Esophagus (tissue), 2 donors: ENCODE data around the gene KCTD3. TPM values are rescaled to one million over a fixed set of nuclear protein-coding genes. Genes with fewer than 3 reads are reported as not detected.

ENCODE experiments used
- H3K27ac ChIP-seq, 2 donors: one replicate each; pipeline ENCODE4 v1.5.1; 2013; ENCODE audit warnings: low read depth in 2 of 2, mild to moderate bottlenecking in 2 of 2, inconsistent platforms in 1 of 2, low read length in 1 of 2, moderate library complexity in 1 of 2
- H3K27me3 ChIP-seq, 2 donors: one replicate each; pipeline ENCODE4 v1.6.1; 2013; ENCODE audit warnings: low read length in 2 of 2, control low read depth in 1 of 2, mild to moderate bottlenecking in 1 of 2; ENCODE audit not compliant: insufficient read depth in 2 of 2, control insufficient read depth in 1 of 2
- H3K36me3 ChIP-seq, 2 donors: one replicate each; pipeline ENCODE4 v1.6.1; 2013; ENCODE audit warnings: low read length in 1 of 2; ENCODE audit not compliant: control insufficient read depth in 2 of 2, insufficient read depth in 2 of 2
- H3K4me1 ChIP-seq, 2 donors: one replicate each; pipeline ENCODE4 v1.6.1; 2013; ENCODE audit warnings: low read length in 1 of 2; ENCODE audit not compliant: control insufficient read depth in 2 of 2, insufficient read depth in 2 of 2
- H3K4me3 ChIP-seq, 2 donors: one replicate each; pipeline ENCODE4 v1.5.1; 2013; ENCODE audit warnings: low read length in 2 of 2, mild to moderate bottlenecking in 2 of 2, low read depth in 1 of 2, moderate library complexity in 1 of 2
- H3K9me3 ChIP-seq, 2 donors: one replicate each; pipeline ENCODE4 v1.6.1; 2013; ENCODE audit warnings: mild to moderate bottlenecking in 2 of 2, low read depth in 1 of 2, low read length in 1 of 2, moderate library complexity in 1 of 2; ENCODE audit not compliant: control insufficient read depth in 2 of 2, insufficient read depth in 1 of 2
- WGBS, 2 donors: extraction: QIAGEN DNeasy Blood & Tissue Kit; methylation state at CpG; one replicate each; pipeline ENCODE4 v1.1.7; 2013; 5-methylcytosine and 5-hydroxymethylcytosine counted together
- polyA plus RNA-seq, 2 donors: library from polyadenylated mRNA; stranded (reverse); fragments of 200-250 nt; gene quantifications; one replicate each; pipeline ENCODE4 v1.2.3, GENCODE V29; 2013
- donor health status: healthy with polysubstance abuse.
- donor health status: Bipolar disorder and iron deficiency.

KCTD3 gene
- polyA plus RNA-seq, 2 donors, result 29.6 to 60.0 TPM

GRCh38 chr1:215623162-215623561 lies 56.1 kb downstream of the KCTD3 start:
- H3K4me1 ChIP-seq, result no peaks in the 10 kb centered on the region
- H3K4me3 ChIP-seq, result no peak overlapping the region
- no peaks in the 10 kb centered on the region for H3K27me3 ChIP-seq
- H3K9me3 ChIP-seq, result no peaks in the 10 kb centered on the region
- WGBS, 2 donors, result 83 to 87% methylated on average over 4 of the region's 4 CpGs
- H3K27ac ChIP-seq, result no peak overlapping the region
- peaks cover 3 to 6% of the 10 kb centered on the region in 2 donors for H3K36me3 ChIP-seq

DNA sequence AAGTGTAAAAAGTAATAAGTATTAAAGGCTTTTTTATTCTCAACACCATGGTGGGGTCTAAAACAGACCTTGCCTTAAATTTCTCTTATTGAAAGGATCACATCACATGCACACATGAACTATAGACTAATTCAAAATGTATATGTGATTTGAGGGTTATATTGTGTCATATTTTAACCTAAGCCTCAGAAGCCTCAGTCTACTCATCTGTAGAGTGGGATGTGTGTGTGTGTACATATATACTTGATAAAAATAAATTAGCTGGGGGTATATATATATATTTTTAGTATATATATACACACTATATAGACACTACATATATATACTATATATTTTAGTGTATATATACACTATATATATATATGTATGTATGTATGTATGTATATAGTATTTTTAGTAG lies 58.8 kb downstream of the KCTD3 start:
- H3K4me1 ChIP-seq, result peaks cover 0 to under 1% of the 10 kb centered on the region in 2 donors
- H3K4me3 ChIP-seq, result no peak overlapping the region
- peaks cover 0 to 4% of the 10 kb centered on the region in 2 donors for H3K36me3 ChIP-seq
- H3K27me3 ChIP-seq, result no peaks in the 10 kb centered on the region
- H3K9me3 ChIP-seq, result no peaks in the 10 kb centered on the region
- no peak overlapping the region for H3K27ac ChIP-seq

DNA sequence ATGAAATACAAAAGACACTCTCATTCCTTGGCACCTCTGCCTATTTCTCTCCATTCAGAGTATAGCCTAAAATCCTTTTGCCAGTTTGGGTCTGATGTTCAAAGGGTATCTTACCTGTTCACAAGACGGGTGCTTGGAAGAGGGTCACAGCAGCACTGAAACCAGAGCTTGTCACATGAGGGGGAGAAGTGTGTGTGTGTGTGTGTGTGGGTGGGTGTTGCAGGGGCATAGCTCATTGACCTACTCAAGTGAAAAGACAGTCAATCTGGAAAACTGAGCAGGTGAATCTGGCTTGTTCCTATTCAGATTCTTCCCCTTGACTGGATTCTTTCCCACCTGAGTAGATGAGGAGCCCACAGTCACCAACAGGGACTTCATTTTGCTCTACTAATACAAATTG lies 63.9 kb downstream of the KCTD3 start:
- Histone ChIP-seq H3K4me1 (peaks cover 2 to 5% of the 10 kb centered on the region in 2 donors), H3K36me3 (no peaks in the 10 kb centered on the region), H3K27me3 (no peaks in the 10 kb centered on the region), H3K27ac (no peak overlapping the region), H3K4me3 (no peak overlapping the region), H3K9me3 (no peaks in the 10 kb centered on the region)
- 58 to 64% methylated on average over 1 of the region's 1 CpG for WGBS, 2 donors

DNA sequence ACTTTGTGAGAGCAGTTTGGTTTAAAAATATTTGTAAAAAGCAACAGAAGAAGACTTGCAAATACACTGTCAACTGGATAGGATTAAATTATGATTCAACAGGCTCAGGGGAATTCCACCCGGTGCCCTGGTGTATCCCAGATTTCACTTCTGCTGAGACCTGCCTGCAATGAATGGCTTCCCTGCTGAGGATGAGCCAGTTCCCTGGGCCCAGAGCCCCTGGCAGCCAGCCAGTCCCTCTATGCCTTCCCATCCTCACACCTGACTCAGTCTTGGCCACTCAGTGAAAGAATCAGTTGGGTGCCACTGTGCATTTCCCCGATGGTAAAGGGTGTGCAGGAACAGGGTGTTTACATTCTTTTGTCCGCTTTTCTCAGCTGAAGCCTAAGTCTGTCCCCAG lies 64.4 kb downstream of the KCTD3 start:
- Histone ChIP-seq H3K4me3 (no peak overlapping the region), H3K27me3 (no peaks in the 10 kb centered on the region), H3K9me3 (no peaks in the 10 kb centered on the region), H3K36me3 (no peaks in the 10 kb centered on the region), H3K27ac (no peak overlapping the region), H3K4me1 (peaks cover 3 to 6% of the 10 kb centered on the region in 2 donors)
- 28 to 29% methylated on average over 3 of the region's 3 CpGs for WGBS, 2 donors

GRCh38 chr1:215635827-215636226 lies 68.7 kb downstream of the KCTD3 start:
- peak overlapping the region; percentile 66 to 85 for H3K27ac ChIP-seq
- WGBS, 2 donors, result 59 to 66% methylated on average over 6 of the region's 6 CpGs
- no peaks in the 10 kb centered on the region for H3K27me3 ChIP-seq
- H3K4me1 ChIP-seq, result peaks cover 4 to 7% of the 10 kb centered on the region in 2 donors
- no peaks in the 10 kb centered on the region for H3K9me3 ChIP-seq
- H3K4me3 ChIP-seq, result no peak overlapping the region
- H3K36me3 ChIP-seq, result no peaks in the 10 kb centered on the region

DNA sequence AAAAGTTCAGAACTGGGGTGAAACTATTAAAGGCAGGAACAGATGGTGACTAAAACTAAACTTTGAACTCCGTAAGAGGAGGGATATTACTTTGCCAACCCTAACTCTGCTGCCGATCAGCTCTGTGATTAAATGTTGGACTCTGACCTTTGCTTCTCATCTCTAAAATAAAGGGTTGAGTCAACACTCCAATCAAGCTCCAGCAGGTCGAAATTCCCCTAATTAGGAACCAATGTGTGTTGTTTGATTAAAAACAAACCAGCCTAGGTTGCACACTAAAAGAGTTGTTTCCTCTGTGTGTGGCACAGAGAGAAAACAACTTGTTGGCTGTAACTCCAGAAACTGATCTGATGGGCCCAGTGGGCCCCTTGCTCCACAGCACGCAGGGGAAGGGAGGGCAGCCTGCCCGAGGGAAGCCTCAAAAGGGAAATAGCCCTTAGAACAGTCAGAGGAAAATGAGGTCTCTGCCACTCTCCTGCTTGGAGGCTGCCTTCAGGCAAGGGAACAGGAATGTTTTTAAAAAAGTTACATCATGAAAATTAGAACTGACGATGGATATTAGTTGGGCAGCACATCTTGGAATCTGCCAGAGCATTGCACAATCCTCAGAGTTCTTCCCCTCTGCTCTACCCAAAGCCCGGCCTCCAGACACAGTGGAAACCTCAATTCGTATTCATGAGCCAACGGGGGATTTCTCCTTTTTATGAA lies 69.3 kb downstream of the KCTD3 start:
- H3K36me3 ChIP-seq, result no peaks in the 10 kb centered on the region
- peaks cover 4% of the 10 kb centered on the region in 2 donors for H3K4me1 ChIP-seq
- H3K4me3 ChIP-seq, result peak overlapping the region in 1 of 2 donors; percentile 26
- WGBS, 2 donors, result 31 to 33% methylated on average over 9 of the region's 9 CpGs
- no peaks in the 10 kb centered on the region for H3K9me3 ChIP-seq
- H3K27ac ChIP-seq, result peak overlapping the region; percentile 66 to 85
- H3K27me3 ChIP-seq, result no peaks in the 10 kb centered on the region

DNA sequence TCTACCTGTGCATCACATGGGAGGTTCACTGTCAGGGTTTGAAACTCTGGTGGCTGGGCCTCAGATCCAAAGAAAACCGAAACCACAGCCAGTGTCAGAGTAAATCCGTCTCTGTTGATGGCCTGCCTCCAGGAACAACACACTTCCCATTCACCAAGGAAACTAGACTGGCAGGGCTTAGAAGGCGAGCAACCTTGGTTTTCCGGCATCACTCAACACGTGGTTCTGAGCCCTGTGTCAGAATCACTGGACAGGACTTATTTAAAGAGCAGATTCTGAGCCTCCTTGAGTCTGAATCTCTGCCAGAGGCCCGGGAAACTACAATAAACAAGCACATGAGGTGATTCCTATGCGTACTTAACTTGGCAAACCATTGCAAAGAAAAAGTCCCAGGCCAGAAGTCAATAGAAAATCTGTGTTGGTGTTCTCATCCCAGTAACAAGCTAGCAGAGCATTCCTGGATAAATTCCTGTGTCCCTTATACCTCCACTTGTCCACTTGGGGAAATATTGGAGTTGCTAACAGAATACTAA lies 70.0 kb downstream of the KCTD3 start:
- H3K27ac ChIP-seq, result peak overlapping the region; percentile 66 to 85
- H3K36me3 ChIP-seq, result no peaks in the 10 kb centered on the region
- peak overlapping the region in 1 of 2 donors; percentile 26 for H3K4me3 ChIP-seq
- H3K9me3 ChIP-seq, result no peaks in the 10 kb centered on the region
- no peaks in the 10 kb centered on the region for H3K27me3 ChIP-seq
- peaks cover 2 to 4% of the 10 kb centered on the region in 2 donors for H3K4me1 ChIP-seq
- 26 to 30% methylated on average over 7 of the region's 7 CpGs for WGBS, 2 donors

- H3K4me1 ChIP-seq, result peaks cover 2 to 4% of the 10 kb centered on the region in 2 donors
- H3K27ac ChIP-seq, result no peak overlapping the region
- no peak overlapping the region for H3K4me3 ChIP-seq
- no peaks in the 10 kb centered on the region for H3K36me3 ChIP-seq
- H3K9me3 ChIP-seq, result no peaks in the 10 kb centered on the region
- 90 to 93% methylated on average over 18 of the region's 18 CpGs for WGBS, 2 donors
- no peaks in the 10 kb centered on the region for H3K27me3 ChIP-seq
Measured at GRCh38 chr1:215640429-215641148, 73.5 kb downstream of the KCTD3 start.

GRCh38 chr1:215643592-215644321 lies 76.7 kb downstream of the KCTD3 start:
- Histone ChIP-seq H3K4me3 (no peak overlapping the region), H3K4me1 (no peaks in the 10 kb centered on the region), H3K27ac (no peak overlapping the region), H3K36me3 (no peaks in the 10 kb centered on the region), H3K9me3 (no peaks in the 10 kb centered on the region), H3K27me3 (no peaks in the 10 kb centered on the region)
- 66 to 77% methylated on average over 4 of the region's 4 CpGs for WGBS, 2 donors
